ENCODE results near the gene TSPAN17.

GRCh38 chr5:176653401-176654385, 6.4 kb downstream of the TSPAN17 start:
- TF ChIP-seq CTCF (conservative IDR thresholded peaks at IDR 0.05 in 1 of 2, IDR thresholded peaks at IDR 0.05 in 1 of 2; ENCODE audit: low read depth in 1 of 2, low read length in 2 of 2), result no peak
- TF ChIP-seq EZH2 (IDR thresholded peaks at IDR 0.05; ENCODE audit: low read length, missing control alignments), result no peak

Measured in fibroblast of lung (primary cell).